Ramos (cell line): Measurements from ENCODE around the gene WRAP53.

ENCODE experiments used
- in situ Hi-C: fragments of 300-500 bp; cut with MboI; formaldehyde crosslinking; loops from one replicate; pipeline ENCODE4 v1.14.3; 2022; ENCODE audit warnings: low sequenced_read_pairs; ENCODE audit not compliant: unreplicated experiment

Gene WRAP53

GRCh38 chr17:7737601-7738000, 49.3 kb downstream of the WRAP53 start:
- in situ Hi-C loops = no loop called here

- in situ Hi-C loops = no loop called here
Measured at GRCh38 chr17:7739746-7740145, 51.5 kb downstream of the WRAP53 start.

GRCh38 chr17:7740481-7741001, 52.3 kb downstream of the WRAP53 start:
- in situ Hi-C loops = no loop called here

GRCh38 chr17:7742729-7743128, 54.5 kb downstream of the WRAP53 start:
- in situ Hi-C loops = no loop called here

GRCh38 chr17:7744416-7744815, 56.1 kb downstream of the WRAP53 start:
- in situ Hi-C loops = no loop called here

- in situ Hi-C loops = no loop called here
Measured at GRCh38 chr17:7745748-7746470, 57.6 kb downstream of the WRAP53 start.

GRCh38 chr17:7747635-7748071, 59.4 kb downstream of the WRAP53 start:
- in situ Hi-C loops = no loop called here

- in situ Hi-C loops = no loop called here
Measured at GRCh38 chr17:7748076-7748775, 59.9 kb downstream of the WRAP53 start.

- in situ Hi-C loops = no loop called here
Measured at GRCh38 chr17:7750321-7750821, 62.1 kb downstream of the WRAP53 start.
